IMR-90 (cell line): ENCODE measurements around the gene CDH7. TPM values are rescaled to one million over a fixed set of nuclear protein-coding genes. Genes with fewer than 3 reads are reported as not detected.

Source experiments
- ATAC-seq: fragments of 200-7000 bp; cut with Tn5 transposase; 2 replicates; pipeline ENCODE4 v1.9.1; 2020; ENCODE audit warnings: low read depth, mild to moderate bottlenecking, moderate library complexity
- BruUV-seq: library from RNA; stranded (reverse); fragments of 400-500 nt; replicated peaks from 2 replicates; lab custom pipeline; 2021; lab: Mats Ljungman, UMichigan
- CTCF ChIA-PET: fragments of 300-600 bp; formaldehyde crosslinking; extraction: SDS; loops from one replicate; lab custom pipeline; 2021; ENCODE audit warnings: antibody characterized with exemption; lab: Yijun Ruan, JAX
- POLR2A ChIA-PET: fragments of 300-600 bp; sonication (Branson Sonifier 250); formaldehyde crosslinking; loops from one replicate; lab custom pipeline; 2022; ENCODE audit warnings: antibody characterized with exemption; ENCODE audit not compliant: unreplicated experiment; lab: Charles Lee
- DNase-seq: peaks from one replicate; pipeline ENCODE4 v3.0.0; 2013
- H2AFZ ChIP-seq: replicated peaks from 2 replicates; pipeline ENCODE3; 2013; ENCODE audit warnings: low read length, mild to moderate bottlenecking; ENCODE audit not compliant: poor library complexity
- H2AK5ac ChIP-seq: 2 replicates; pipeline ENCODE4 v1.6.1; 2013; ENCODE audit warnings: low read depth, low read length, inconsistent platforms
- H2AK9ac ChIP-seq: replicated peaks from 2 replicates; pipeline ENCODE3; 2013; ENCODE audit warnings: mild to moderate bottlenecking, low read depth, low read length, moderate library complexity; ENCODE audit not compliant: poor library complexity
- H2BK120ac ChIP-seq: 2 replicates; pipeline ENCODE4 v1.6.1; 2013; ENCODE audit warnings: low read depth, low read length, inconsistent platforms
- H2BK15ac ChIP-seq: 3 replicates; pipeline ENCODE4 v1.6.1; 2013; ENCODE audit warnings: low read depth, low read length, inconsistent platforms
- H2BK20ac ChIP-seq: 2 replicates; pipeline ENCODE4 v1.6.1; 2013; ENCODE audit warnings: low read depth, mild to moderate bottlenecking, inconsistent platforms, low read length, moderate library complexity
- H2BK5ac ChIP-seq: 2 replicates; pipeline ENCODE4 v1.6.1; 2013; ENCODE audit warnings: mild to moderate bottlenecking, low read depth, low read length, inconsistent platforms; ENCODE audit not compliant: poor library complexity, severe bottlenecking
- H3K14ac ChIP-seq: replicated peaks from 2 replicates; pipeline ENCODE4 v1.6.1; 2013; ENCODE audit warnings: low read depth, low read length, inconsistent platforms
- H3K18ac ChIP-seq: 2 replicates; pipeline ENCODE4 v1.6.1; 2013; ENCODE audit warnings: low read depth, low read length, control low read depth
- H3K23ac ChIP-seq: 2 replicates; pipeline ENCODE4 v1.6.1; 2013; ENCODE audit warnings: low read depth, low read length, inconsistent platforms
- H3K27ac ChIP-seq: 2 replicates; pipeline ENCODE4 v1.5.1; 2013; ENCODE audit warnings: mild to moderate bottlenecking, control low read depth, low read length; ENCODE audit not compliant: insufficient read depth
- H3K27me3 ChIP-seq: 2 replicates; pipeline ENCODE4 v1.6.1; 2013; ENCODE audit warnings: low read length; ENCODE audit not compliant: control insufficient read depth, insufficient read depth
- H3K36me3 ChIP-seq: 2 replicates; pipeline ENCODE4 v1.6.1; 2013; ENCODE audit warnings: low read length, mixed read lengths; ENCODE audit not compliant: control insufficient read depth, insufficient read depth
- H3K4ac ChIP-seq: 2 replicates; pipeline ENCODE4 v1.6.1; 2013; ENCODE audit warnings: low read depth, low read length, inconsistent platforms
- H3K4me1 ChIP-seq: 2 replicates; pipeline ENCODE4 v1.6.1; 2013; ENCODE audit warnings: low read length, mixed read lengths; ENCODE audit not compliant: control insufficient read depth, insufficient read depth
- H3K4me2 ChIP-seq: 2 replicates; pipeline ENCODE4 v1.6.1; 2013; ENCODE audit warnings: low read depth, mild to moderate bottlenecking, control low read depth, low read length, moderate library complexity
- H3K4me3 ChIP-seq: 2 replicates; pipeline ENCODE4 v1.5.1; 2013; ENCODE audit warnings: low read depth, mild to moderate bottlenecking, control low read depth, low read length, moderate library complexity; ENCODE audit not compliant: insufficient read depth
- H3K56ac ChIP-seq: 2 replicates; pipeline ENCODE4 v1.6.1; 2013; ENCODE audit warnings: low read length, inconsistent platforms; ENCODE audit not compliant: insufficient read depth; ENCODE audit errors: extremely low read depth
- H3K79me1 ChIP-seq, 2 experiments: 2 replicates each; pipeline ENCODE4 v1.6.1; 2013; ENCODE audit warnings: low read length in 2 of 2, inconsistent platforms in 1 of 2, low read depth in 1 of 2
- H3K9ac ChIP-seq: 2 replicates; pipeline ENCODE4 v1.6.1; 2013; ENCODE audit warnings: low read depth, low read length, control low read depth
- H3K9me1 ChIP-seq: 2 replicates; pipeline ENCODE4 v1.6.1; 2013; ENCODE audit warnings: low read length, inconsistent platforms; ENCODE audit not compliant: insufficient read depth
- H3K9me3 ChIP-seq: 2 replicates; pipeline ENCODE4 v1.6.1; 2013; ENCODE audit warnings: low read length; ENCODE audit not compliant: control insufficient read depth, insufficient read depth
- H4K20me1 ChIP-seq: 2 replicates; pipeline ENCODE4 v1.6.1; 2013; ENCODE audit warnings: low read length, inconsistent platforms; ENCODE audit not compliant: insufficient read depth
- H4K5ac ChIP-seq: 2 replicates; pipeline ENCODE4 v1.6.1; 2013; ENCODE audit warnings: mild to moderate bottlenecking, low read depth, low read length, control low read depth
- H4K8ac ChIP-seq, 2 experiments: 2 replicates each; pipeline ENCODE4 v1.6.1; 2013; ENCODE audit warnings: low read depth in 2 of 2, low read length in 2 of 2, control low read depth in 1 of 2, inconsistent platforms in 1 of 2
- H4K91ac ChIP-seq: 2 replicates; pipeline ENCODE4 v1.6.1; 2013; ENCODE audit warnings: low read depth, low read length, inconsistent platforms; ENCODE audit not compliant: insufficient read depth
- MAFK ChIP-seq: IDR thresholded peaks from 2 replicates; pipeline ENCODE4 v1.6.1; 2012; ENCODE audit warnings: low read depth, low read length, improper control_type of control experiment
- MAZ ChIP-seq: IDR thresholded peaks from 2 replicates; pipeline ENCODE4 v1.6.1; 2012; ENCODE audit warnings: low read depth, mild to moderate bottlenecking, low read length, improper control_type of control experiment, moderate library complexity, borderline replicate concordance
- SMC3 ChIP-seq: fragments of 150-350 bp; IDR thresholded peaks from 2 replicates; pipeline ENCODE4 v1.6.1; 2016; ENCODE audit warnings: low read depth, mild to moderate bottlenecking, antibody characterized with exemption, low read length, moderate library complexity
- WGBS, 2 experiments: methylation state at CpG; one replicate each; pipeline versions ENCODE4 v1.1.5 to v1.1.7; 2013; ENCODE audit warnings: missing lambda C conversion rate in 2 of 2; ENCODE audit not compliant: insufficient read length in 1 of 2; ENCODE audit errors: extremely low coverage in 2 of 2; 5-methylcytosine and 5-hydroxymethylcytosine counted together
- dilution Hi-C: fragments of 300-500 bp; cut with HindIII; formaldehyde crosslinking; loops from one replicate; pipeline ENCODE4 v1.14.3; 2018; ENCODE audit warnings: low sequenced_read_pairs; ENCODE audit not compliant: unreplicated experiment
- in situ Hi-C: fragments of 300-500 bp; cut with MboI; formaldehyde crosslinking; loops from 3 replicates; pipeline ENCODE4 v1.14.3; 2019; ENCODE audit warnings: low sequenced_read_pairs, inconsistent platforms, mixed read lengths
- intact Hi-C: fragments of 100-400 bp; cut with micrococcal nuclease; formaldehyde crosslinking; loops from 2 replicates; pipeline ENCODE4 v1.10.0; 2022
- polyA plus RNA-seq, 3 experiments: library from polyadenylated mRNA; depleted of rRNA; stranded (reverse); fragments of >200 nt; gene quantifications; 2 replicates each; pipeline ENCODE4 v1.2.3, GENCODE V29; 2012; ENCODE audit warnings: low replicate concordance in 1 of 3
- total RNA-seq: library from RNA; depleted of rRNA; stranded (reverse); fragments of >200 nt; gene quantifications from 2 replicates; pipeline ENCODE4 v1.2.3, GENCODE V29; 2012
- TF ChIP-seq, protein P1 (sequence below): fragments of 150-350 bp; IDR thresholded peaks from 2 replicates; pipeline ENCODE4 v1.6.1; 2017; ENCODE audit warnings: mild to moderate bottlenecking, antibody characterized with exemption, low read length, low read depth

Gene CDH7
- total and polyA plus RNA-seq, 2 of the 4 experiments (the other 2 are of a cell fraction), result not detected

- no peak overlapping the region for H2BK20ac ChIP-seq
- no peak overlapping the region for H3K4ac ChIP-seq
- H2BK5ac ChIP-seq, result no peak overlapping the region
- H4K5ac ChIP-seq, result no peak overlapping the region
- in situ Hi-C loops (no loop called here), intact Hi-C loops (no loop called here), dilution Hi-C loops (no loop called here)
- no peaks in the 10 kb centered on the region for H4K20me1 ChIP-seq
- H3K36me3 ChIP-seq, result no peaks in the 10 kb centered on the region
- no peaks in the 10 kb centered on the region for H3K4me1 ChIP-seq
- H3K18ac ChIP-seq, result no peak overlapping the region
- no peak overlapping the region for H2AK5ac ChIP-seq
- H3K9me1 ChIP-seq, result no peaks in the 10 kb centered on the region
- no peak overlapping the region for H3K4me2 ChIP-seq
- ATAC-seq (no peak), DNase-seq (no peak)
- H3K14ac ChIP-seq, result no peak overlapping the region
- no peak overlapping the region for H2BK120ac ChIP-seq
- no peak overlapping the region for H3K9ac ChIP-seq
- H3K4me3 ChIP-seq, result no peak overlapping the region
- CTCF ChIA-PET, result no interaction called here
- BruUV-seq, result no TSS peak
- no peaks in the 10 kb centered on the region for H3K79me1 ChIP-seq
- no peak overlapping the region for H2AFZ ChIP-seq
- no peaks in the 10 kb centered on the region for H3K27me3 ChIP-seq
- 0 out of 2 replicates have a peak, but pooled peaks cover 4% of the 10 kb centered on the region for H3K9me3 ChIP-seq
- WGBS, 2 experiments, result no CpG with 5 or more reads among the region's 1 CpG
- H4K8ac ChIP-seq, result no peak overlapping the region
- H3K27ac ChIP-seq, result no peak overlapping the region
- H3K23ac ChIP-seq, result no peak overlapping the region
- TF ChIP-seq MAZ (no peak), MAFK (no peak), SMC3 (no peak)
- TF ChIP-seq, protein P1, sequence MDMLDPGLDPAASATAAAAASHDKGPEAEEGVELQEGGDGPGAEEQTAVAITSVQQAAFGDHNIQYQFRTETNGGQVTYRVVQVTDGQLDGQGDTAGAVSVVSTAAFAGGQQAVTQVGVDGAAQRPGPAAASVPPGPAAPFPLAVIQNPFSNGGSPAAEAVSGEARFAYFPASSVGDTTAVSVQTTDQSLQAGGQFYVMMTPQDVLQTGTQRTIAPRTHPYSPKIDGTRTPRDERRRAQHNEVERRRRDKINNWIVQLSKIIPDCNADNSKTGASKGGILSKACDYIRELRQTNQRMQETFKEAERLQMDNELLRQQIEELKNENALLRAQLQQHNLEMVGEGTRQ, result no peak
- H3K56ac ChIP-seq, result no peak overlapping the region
- H4K91ac ChIP-seq, result no peak overlapping the region
- POLR2A ChIA-PET, result no interaction called here
- H2AK9ac ChIP-seq, result no peak overlapping the region
- H2BK15ac ChIP-seq, result no peak overlapping the region
These were observed 76.6 kb downstream of the CDH7 start for GRCh38 chr18:65827444-65827843.
